GM21717 (cell line): ENCODE data around the gene MRGPRF.

Experiments used
- ATAC-seq: cut with Tn5 transposase; IDR thresholded peaks from one replicate; pipeline ENCODE4 v1.9.1; 2021; ENCODE audit warnings: mild to moderate bottlenecking, moderate library complexity; ENCODE audit not compliant: unreplicated experiment

The MRGPRF gene

GRCh38 chr11:68966894-68967780 is 45.9 kb downstream of the MRGPRF start:
- no peak for ATAC-seq

- ATAC-seq = no peak
These were observed 46.9 kb downstream of the MRGPRF start for GRCh38 chr11:68965901-68966853.

GRCh38 chr11:68963779-68964178 is 49.3 kb downstream of the MRGPRF start:
- no peak for ATAC-seq

- no peak for ATAC-seq
These were observed 50.4 kb downstream of the MRGPRF start for GRCh38 chr11:68962527-68963250.

GRCh38 chr11:68961245-68961644 is 51.8 kb downstream of the MRGPRF start:
- no peak for ATAC-seq

GRCh38 chr11:68960294-68961071 is 52.6 kb downstream of the MRGPRF start:
- no peak for ATAC-seq

- ATAC-seq = no peak
These were observed 53.4 kb downstream of the MRGPRF start for GRCh38 chr11:68959465-68960293.

GRCh38 chr11:68958211-68958610 is 54.8 kb downstream of the MRGPRF start:
- no peak for ATAC-seq

GRCh38 chr11:68956547-68957254 is 56.3 kb downstream of the MRGPRF start:
- ATAC-seq = no peak

- ATAC-seq = no peak
These were observed 56.9 kb downstream of the MRGPRF start for GRCh38 chr11:68956142-68956541.

- no peak for ATAC-seq
These were observed 57.5 kb downstream of the MRGPRF start for GRCh38 chr11:68955607-68955958.

GRCh38 chr11:68954836-68955606 is 58.0 kb downstream of the MRGPRF start:
- no peak for ATAC-seq
